HEK293 (cell line): ENCODE data around the gene RNF44.

Source experiments
- HOXD13 ChIP-seq: sonication (generic); formaldehyde crosslinking; IDR thresholded peaks from 2 replicates; pipeline ENCODE4 v1.8.0; 2022; ENCODE audit warnings: missing genetic modification reagents, borderline replicate concordance
- ZNF660 ChIP-seq: fragments of 450-650 bp; IDR thresholded peaks from 2 replicates; pipeline ENCODE4 v1.5.1; 2018; ENCODE audit warnings: missing biosample characterization, mild to moderate bottlenecking, missing genetic modification characterization
- TF ChIP-seq, protein P1 (sequence below): fragments of 450-650 bp; formaldehyde crosslinking; IDR thresholded peaks from 2 replicates; pipeline ENCODE4 v1.5.1; 2016; ENCODE audit warnings: missing biosample characterization, missing genetic modification characterization, low read depth
- TF ChIP-seq, protein P2 (sequence below): fragments of 450-650 bp; formaldehyde crosslinking; IDR thresholded peaks from 2 replicates; pipeline ENCODE4 v1.5.1; 2016; ENCODE audit warnings: missing biosample characterization, missing genetic modification characterization

DNA sequence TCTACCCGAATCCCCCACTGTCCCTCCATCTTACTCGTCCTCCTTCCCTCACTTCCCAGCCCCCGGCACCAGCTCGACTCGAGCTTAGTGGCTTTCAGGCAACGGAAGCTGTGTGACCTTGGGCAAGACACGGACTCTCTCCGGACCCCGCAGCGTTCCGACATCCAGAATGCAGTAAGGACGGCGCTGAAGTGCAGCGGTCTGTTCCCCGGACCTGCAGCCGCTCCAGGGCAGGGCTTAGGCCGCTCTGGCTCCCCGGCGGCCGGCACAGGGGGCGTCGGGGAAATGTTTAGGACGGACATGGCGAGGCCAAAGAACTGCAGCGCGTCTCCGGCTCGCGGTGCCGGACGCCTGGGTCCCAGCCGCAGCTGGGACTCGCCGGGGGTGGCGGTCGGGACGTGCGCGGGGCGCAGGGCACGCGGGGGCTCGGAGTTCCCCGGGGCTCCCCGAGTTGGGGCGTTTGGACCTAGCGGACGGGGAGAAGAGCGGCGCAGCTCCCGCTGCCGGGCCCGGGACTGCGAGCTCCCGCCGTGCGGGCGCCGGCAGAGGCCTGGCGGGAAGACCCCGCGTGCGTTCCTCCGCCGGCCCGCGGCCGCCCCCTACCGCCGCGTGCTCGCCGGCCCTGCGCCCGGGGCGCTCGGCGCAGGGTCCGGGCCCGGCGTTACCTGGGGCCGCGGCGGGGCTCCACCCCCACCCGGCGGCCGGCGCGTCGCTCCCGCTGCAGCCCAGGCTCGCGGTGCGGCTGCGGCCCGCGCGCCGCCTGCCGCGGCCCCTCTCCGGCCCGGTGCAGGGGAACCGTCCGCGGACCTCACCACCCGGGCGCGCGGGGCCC lies 5.6 kb upstream of the RNF44 start:
- TF ChIP-seq, protein P1, sequence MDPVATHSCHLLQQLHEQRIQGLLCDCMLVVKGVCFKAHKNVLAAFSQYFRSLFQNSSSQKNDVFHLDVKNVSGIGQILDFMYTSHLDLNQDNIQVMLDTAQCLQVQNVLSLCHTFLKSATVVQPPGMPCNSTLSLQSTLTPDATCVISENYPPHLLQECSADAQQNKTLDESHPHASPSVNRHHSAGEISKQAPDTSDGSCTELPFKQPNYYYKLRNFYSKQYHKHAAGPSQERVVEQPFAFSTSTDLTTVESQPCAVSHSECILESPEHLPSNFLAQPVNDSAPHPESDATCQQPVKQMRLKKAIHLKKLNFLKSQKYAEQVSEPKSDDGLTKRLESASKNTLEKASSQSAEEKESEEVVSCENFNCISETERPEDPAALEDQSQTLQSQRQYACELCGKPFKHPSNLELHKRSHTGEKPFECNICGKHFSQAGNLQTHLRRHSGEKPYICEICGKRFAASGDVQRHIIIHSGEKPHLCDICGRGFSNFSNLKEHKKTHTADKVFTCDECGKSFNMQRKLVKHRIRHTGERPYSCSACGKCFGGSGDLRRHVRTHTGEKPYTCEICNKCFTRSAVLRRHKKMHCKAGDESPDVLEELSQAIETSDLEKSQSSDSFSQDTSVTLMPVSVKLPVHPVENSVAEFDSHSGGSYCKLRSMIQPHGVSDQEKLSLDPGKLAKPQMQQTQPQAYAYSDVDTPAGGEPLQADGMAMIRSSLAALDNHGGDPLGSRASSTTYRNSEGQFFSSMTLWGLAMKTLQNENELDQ, result no peak
- TF ChIP-seq ZNF660 (no peak), HOXD13 (CRISPR knock-in tag) (no peak)
- TF ChIP-seq, protein P2, sequence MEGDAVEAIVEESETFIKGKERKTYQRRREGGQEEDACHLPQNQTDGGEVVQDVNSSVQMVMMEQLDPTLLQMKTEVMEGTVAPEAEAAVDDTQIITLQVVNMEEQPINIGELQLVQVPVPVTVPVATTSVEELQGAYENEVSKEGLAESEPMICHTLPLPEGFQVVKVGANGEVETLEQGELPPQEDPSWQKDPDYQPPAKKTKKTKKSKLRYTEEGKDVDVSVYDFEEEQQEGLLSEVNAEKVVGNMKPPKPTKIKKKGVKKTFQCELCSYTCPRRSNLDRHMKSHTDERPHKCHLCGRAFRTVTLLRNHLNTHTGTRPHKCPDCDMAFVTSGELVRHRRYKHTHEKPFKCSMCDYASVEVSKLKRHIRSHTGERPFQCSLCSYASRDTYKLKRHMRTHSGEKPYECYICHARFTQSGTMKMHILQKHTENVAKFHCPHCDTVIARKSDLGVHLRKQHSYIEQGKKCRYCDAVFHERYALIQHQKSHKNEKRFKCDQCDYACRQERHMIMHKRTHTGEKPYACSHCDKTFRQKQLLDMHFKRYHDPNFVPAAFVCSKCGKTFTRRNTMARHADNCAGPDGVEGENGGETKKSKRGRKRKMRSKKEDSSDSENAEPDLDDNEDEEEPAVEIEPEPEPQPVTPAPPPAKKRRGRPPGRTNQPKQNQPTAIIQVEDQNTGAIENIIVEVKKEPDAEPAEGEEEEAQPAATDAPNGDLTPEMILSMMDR (tag by site-specific recombination), result no peak
